ENCODE data around the gene TAF5L. TPM values are rescaled to one million over a fixed set of nuclear protein-coding genes. Genes with fewer than 3 reads are reported as not detected.
"Not testable (repeated sequence)": the region's sequence is repeated elsewhere in the genome, so short reads cannot be mapped to it uniquely, and the experiment has no call there.

The TAF5L gene
- polyA plus RNA-seq, 2 of the 4 experiments (the other 2 are of a cell fraction), result 17.4 to 25.0 TPM

DNA sequence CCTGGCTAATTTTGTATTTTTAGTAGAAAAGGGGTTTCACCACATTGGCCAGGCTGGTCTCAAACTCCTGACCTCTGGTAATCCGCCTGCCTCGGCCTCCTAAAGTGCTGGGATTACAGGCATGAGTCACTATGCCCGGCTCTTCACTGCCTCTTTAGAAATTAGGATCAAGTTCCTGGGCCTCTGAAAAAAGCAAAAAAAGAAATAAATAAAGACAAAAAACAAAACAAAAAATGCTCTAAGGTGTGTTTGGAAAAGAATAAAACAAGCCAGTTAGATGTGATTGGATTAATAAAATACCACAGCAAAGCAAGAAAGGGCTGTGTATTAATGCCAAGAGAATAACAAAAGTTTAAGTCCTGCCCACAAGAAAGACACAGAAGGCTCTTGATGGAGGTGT lies 63.2 kb downstream of the TAF5L start (continued):
- no peak for TF ChIP-seq FOSB (CRISPR knock-in tag; IDR thresholded peaks at IDR 0.05)
- no peak for TF ChIP-seq CBX8 (IDR thresholded peaks at IDR 0.05)

DNA sequence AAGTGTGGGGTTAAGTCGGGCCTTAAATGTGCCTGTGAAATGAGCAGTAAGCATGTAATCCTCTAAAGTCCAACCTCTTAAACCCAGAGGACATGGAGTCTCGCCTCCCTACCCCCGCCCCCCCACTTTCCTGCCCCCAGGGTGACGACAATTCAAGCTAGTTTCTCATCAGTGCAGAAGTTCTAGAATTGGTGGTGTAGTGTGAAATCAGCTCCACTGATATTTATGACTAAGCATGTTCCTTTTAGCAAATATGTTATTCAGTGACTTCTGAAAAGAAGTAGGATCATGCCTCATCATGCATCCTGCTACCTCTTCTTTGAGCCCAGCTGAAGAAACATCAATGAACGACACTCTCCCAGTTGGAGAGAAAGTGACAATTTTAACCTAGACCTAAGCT lies 64.8 kb downstream of the TAF5L start:
- no peak for DNase-seq (ENCODE audit: low read depth in 1 of 2, low spot score in 1 of 2)
- ChIA-PET CTCF (no interaction called here), POLR2A (no interaction called here)
- 77% methylated on average over 5 of the region's 5 CpGs for WGBS (ENCODE audit: missing lambda C conversion rate)
- H3K27ac ChIP-seq, result no peak overlapping the region
- TF ChIP-seq NFE2L2 (conservative IDR thresholded peaks at IDR 0.05; ENCODE audit: low read length) (no peak), RCOR1 (IDR thresholded peaks at IDR 0.05; ENCODE audit: low read depth, low read length) (no peak), FOXS1 (CRISPR knock-in tag; IDR thresholded peaks at IDR 0.05) (no peak), BHLHE40 (IDR thresholded peaks at IDR 0.05; ENCODE audit: low read depth, low read length) (no peak), JUN (IDR thresholded peaks at IDR 0.05) (no peak), SMC3 (IDR thresholded peaks at IDR 0.05) (no peak)
- TF ChIP-seq, protein P1, sequence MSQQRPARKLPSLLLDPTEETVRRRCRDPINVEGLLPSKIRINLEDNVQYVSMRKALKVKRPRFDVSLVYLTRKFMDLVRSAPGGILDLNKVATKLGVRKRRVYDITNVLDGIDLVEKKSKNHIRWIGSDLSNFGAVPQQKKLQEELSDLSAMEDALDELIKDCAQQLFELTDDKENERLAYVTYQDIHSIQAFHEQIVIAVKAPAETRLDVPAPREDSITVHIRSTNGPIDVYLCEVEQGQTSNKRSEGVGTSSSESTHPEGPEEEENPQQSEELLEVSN (IDR thresholded peaks at IDR 0.05; ENCODE audit: borderline replicate concordance, low read depth), result no peak
- TF ChIP-seq, protein P2, sequence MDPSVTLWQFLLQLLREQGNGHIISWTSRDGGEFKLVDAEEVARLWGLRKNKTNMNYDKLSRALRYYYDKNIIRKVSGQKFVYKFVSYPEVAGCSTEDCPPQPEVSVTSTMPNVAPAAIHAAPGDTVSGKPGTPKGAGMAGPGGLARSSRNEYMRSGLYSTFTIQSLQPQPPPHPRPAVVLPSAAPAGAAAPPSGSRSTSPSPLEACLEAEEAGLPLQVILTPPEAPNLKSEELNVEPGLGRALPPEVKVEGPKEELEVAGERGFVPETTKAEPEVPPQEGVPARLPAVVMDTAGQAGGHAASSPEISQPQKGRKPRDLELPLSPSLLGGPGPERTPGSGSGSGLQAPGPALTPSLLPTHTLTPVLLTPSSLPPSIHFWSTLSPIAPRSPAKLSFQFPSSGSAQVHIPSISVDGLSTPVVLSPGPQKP (IDR thresholded peaks at IDR 0.05; ENCODE audit: low read depth, low read length), result no peak
- no peak for FAIRE-seq
- peaks cover 17% of the 10 kb centered on the region for H3K4me1 ChIP-seq
- no peak overlapping the region for H3K4me2 ChIP-seq
- no peak overlapping the region for H3K4me3 ChIP-seq
- ATAC-seq, result no peak
- no peaks in the 10 kb centered on the region for H3K9me3 ChIP-seq

DNA sequence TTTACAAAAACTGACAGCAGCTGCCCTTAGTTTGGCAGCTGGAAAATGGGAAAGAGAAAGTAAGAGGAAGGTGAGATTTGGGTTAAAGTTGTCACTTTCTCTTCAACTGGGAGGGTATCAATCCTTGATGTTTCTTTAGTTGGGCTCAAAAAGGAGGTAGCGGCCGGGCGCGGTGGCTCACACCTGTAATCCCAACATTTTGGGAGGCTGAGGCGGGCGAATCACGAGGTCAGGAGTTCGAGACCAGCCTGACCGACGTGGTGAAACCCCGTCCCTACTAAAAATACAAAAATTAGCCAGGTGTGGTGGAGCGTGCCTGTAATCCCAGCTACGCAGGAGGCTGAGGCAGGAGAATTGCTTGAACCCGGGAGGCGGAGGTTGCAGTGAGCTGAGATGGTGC lies 65.8 kb downstream of the TAF5L start:
- Histone ChIP-seq H3K4me1 (peaks cover 17% of the 10 kb centered on the region), H3K4me2 (peak overlapping the region; percentile 82)
- ATAC-seq; H3K9me3 ChIP-seq; FAIRE-seq; H3K27ac ChIP-seq; POLR2A ChIA-PET; H3K4me3 ChIP-seq; DNase-seq (ENCODE audit: low read depth in 1 of 2, low spot score in 1 of 2): not testable (repeated sequence)
- WGBS (ENCODE audit: missing lambda C conversion rate), result 98% methylated on average over 15 of the region's 15 CpGs
- CTCF ChIA-PET, result interaction anchor here (1.5 to 2.0 kb wide), 2 partner anchors 12 to 23 kb away, joined by 5 to 8 read pairs; no protein-coding TSS in a partner anchor

DNA sequence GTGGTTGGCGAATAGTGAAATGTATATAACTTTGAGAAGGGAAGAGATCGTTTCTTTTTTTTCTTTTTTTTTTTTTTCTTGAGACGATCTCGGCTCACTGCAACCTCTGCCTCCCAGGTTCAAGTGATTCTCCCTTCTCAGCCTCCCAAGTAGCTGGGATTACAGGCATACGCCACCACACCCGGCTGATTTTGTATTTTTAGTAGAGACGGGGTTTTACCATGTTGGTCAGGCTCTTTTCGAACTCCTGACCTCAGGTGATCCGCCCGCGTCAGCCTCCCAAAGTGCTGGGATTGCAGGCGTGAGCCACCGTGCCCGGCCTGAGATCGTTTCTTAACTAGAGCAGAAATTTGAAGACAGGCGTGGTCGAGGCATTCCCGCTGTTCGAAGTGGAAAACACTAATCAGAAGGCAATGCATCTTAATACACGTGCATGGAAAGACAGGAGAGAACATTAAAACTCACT lies 66.6 kb downstream of the TAF5L start:
- Histone ChIP-seq H3K4me2 (peak overlapping the region; percentile 82), H3K27ac (peak overlapping the region; percentile 90 to 97), H3K4me1 (peaks cover 17% of the 10 kb centered on the region), H3K4me3 (peak overlapping the region; percentile 79)
- TF ChIP-seq, protein P3, sequence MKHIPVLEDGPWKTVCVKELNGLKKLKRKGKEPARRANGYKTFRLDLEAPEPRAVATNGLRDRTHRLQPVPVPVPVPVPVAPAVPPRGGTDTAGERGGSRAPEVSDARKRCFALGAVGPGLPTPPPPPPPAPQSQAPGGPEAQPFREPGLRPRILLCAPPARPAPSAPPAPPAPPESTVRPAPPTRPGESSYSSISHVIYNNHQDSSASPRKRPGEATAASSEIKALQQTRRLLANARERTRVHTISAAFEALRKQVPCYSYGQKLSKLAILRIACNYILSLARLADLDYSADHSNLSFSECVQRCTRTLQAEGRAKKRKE (CRISPR knock-in tag; IDR thresholded peaks at IDR 0.05; ENCODE audit: low read depth), result 0 out of 2 replicates have a peak, but pooled peaks have one; percentile 34
- CTCF ChIA-PET, result interaction anchor here (0.5 to 4.0 kb wide), 22 partner anchors 9 to 1870 kb away, joined by 3 to 25 read pairs (median 4); partner anchors contain the start of gene NUP133
- not testable (repeated sequence) for H3K9me3 ChIP-seq, FAIRE-seq
- POLR2A ChIA-PET, result interaction anchor here (0.7 to 2.3 kb wide), 9 partner anchors 10 to 1779 kb away, joined by 3 to 19 read pairs (median 3); partner anchors contain the start of genes NUP133, SPRTN, TAF5L and URB2
- 8% methylated on average over 20 of the region's 20 CpGs for WGBS (ENCODE audit: missing lambda C conversion rate)
- peak in 1 of 2 experiments; percentile 5; a peak in 3 of 6 replicates for ATAC-seq
- DNase-seq (ENCODE audit: low read depth in 1 of 2, low spot score in 1 of 2), result peak; percentile 10 to 15

DNA sequence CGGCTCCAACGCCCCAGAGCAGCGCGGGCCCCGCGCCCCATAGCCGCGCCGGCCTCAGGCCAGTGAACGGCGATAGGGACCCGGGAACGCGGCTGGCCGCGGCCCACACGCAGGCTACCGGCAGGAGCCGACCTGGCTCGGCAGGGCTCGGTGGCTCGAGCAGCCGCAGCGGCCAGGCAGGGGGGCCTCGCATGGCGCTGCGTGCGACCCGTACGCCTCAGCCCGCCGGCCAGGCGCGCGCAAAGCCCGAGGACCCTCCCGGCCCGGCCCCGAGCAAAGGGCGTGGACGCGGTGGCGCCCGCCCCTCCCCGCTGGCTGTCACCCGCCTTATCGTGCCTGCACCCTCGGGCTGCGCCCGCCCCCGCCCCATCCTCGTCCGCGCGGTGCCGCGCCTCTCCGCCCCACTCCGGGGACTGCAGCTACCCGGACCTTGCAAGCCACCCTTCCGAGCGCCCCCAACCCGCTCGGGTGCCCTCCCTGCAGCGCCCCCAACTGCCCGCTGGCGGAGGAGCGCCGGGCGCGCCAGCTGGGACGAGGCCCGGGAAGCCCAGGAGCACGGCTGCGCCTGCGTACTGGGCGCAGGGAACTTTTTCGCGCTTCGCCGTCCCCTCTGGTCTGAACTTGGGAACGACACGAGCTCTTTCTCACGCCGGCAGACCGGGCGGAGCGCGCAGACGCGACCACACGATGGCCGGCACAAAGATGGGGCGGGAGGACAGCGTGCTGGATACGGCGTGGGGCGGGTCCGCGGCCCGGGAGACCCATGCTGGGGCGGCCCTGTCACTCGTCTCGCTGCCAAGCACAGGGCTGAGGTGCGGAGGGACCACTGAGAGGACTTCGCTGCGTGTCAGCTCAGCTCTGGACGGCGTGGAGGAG lies 67.2 kb downstream of the TAF5L start, which contains the start of gene ABCB10:
Gene ABCB10, minus strand, starts transcription at position 248 of the 876 bp plus-strand sequence. Its CDS starts 55 bp downstream, at position 193.
- no peak for FAIRE-seq
- CTCF ChIA-PET, result interaction anchor here (0.5 to 4.0 kb wide), 26 partner anchors 9 to 1870 kb away, joined by 3 to 25 read pairs (median 4); partner anchors contain the start of gene NUP133
- POLR2A ChIA-PET, result interaction anchor here (0.6 to 2.3 kb wide), 13 partner anchors 11 to 1780 kb away, joined by 3 to 19 read pairs (median 3); partner anchors contain the start of genes NUP133, SPRTN, TAF5L and URB2
- TF ChIP-seq KDM5A (IDR thresholded peaks at IDR 0.05), result 0 out of 2 replicates have a peak, but pooled peaks have one; percentile 31
- TF ChIP-seq, protein P1 (IDR thresholded peaks at IDR 0.05; ENCODE audit: borderline replicate concordance, low read depth), result peak; percentile 81; the same call in 1 of the 2 replicates
- TF ChIP-seq ZNF302 (CRISPR knock-in tag; IDR thresholded peaks at IDR 0.05), result no peak
- peak; percentile 57; the same call in 1 of the 2 replicates for TF ChIP-seq MYC (IDR thresholded peaks at IDR 0.05; ENCODE audit: borderline replicate concordance, low read length)
- peak; percentile 31; the same call in 1 of the 2 replicates for TF ChIP-seq PHF8 (IDR thresholded peaks at IDR 0.05; ENCODE audit: borderline replicate concordance, low read depth)
- peak; percentile 22; the same call in 1 of the 3 replicates for TF ChIP-seq SMC3 (IDR thresholded peaks at IDR 0.05)
- TF ChIP-seq KDM1A (IDR thresholded peaks at IDR 0.05; ENCODE audit: low read depth), result no peak
- TF ChIP-seq, protein P4, sequence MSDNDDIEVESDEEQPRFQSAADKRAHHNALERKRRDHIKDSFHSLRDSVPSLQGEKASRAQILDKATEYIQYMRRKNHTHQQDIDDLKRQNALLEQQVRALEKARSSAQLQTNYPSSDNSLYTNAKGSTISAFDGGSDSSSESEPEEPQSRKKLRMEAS (IDR thresholded peaks at IDR 0.05), result peak; percentile 90
- no peak for TF ChIP-seq ZC3H11A (IDR thresholded peaks at IDR 0.05)
- TF ChIP-seq, protein P5, sequence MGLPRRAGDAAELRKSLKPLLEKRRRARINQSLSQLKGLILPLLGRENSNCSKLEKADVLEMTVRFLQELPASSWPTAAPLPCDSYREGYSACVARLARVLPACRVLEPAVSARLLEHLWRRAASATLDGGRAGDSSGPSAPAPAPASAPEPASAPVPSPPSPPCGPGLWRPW (IDR thresholded peaks at IDR 0.05), result no peak
- no peak for TF ChIP-seq RCOR1 (IDR thresholded peaks at IDR 0.05; ENCODE audit: low read depth, low read length)

More for the DNA sequence above, 67.2 kb downstream of the TAF5L start, which contains the start of gene ABCB10:
- ATAC-seq (peak; percentile 87 to 94), DNase-seq (ENCODE audit: low read depth in 1 of 2, low spot score in 1 of 2) (peak; percentile 97 to 98)
- Histone ChIP-seq H3K4me2 (peak within 1 kb of the TSS; percentile 93), H3K4me1 (peaks cover 17% of the 10 kb centered on the region), H3K27ac (peak within 1 kb of the TSS; percentile 90 to 97), H3K9me3 (no peaks in the 10 kb centered on the region), H3K4me3 (peak within 1 kb of the TSS; percentile 79)
- WGBS (ENCODE audit: missing lambda C conversion rate), result under 1% methylated on average over 28 of the region's 109 CpGs

All from A549 (cell line).